Uterus (tissue), 2 donors: ENCODE data around the gene PRSS33.

Experiments used
- CTCF ChIP-seq, 4 experiments: fragments of 200-600 bp in 2 of 4; fragments of 450-650 bp in 2 of 4; sonication (generic) in 2 of 4; IDR thresholded peaks; one replicate each; pipeline ENCODE4 v1.5.1; 2016 to 2019; ENCODE audit warnings: antibody characterized with exemption in 4 of 4, mild to moderate bottlenecking in 2 of 4, moderate library complexity in 1 of 4
- POLR2A ChIP-seq, 2 donors: fragments of 450-650 bp; IDR thresholded peaks; one replicate each; pipeline ENCODE4 v1.6.1; 2016; ENCODE audit warnings: antibody characterized with exemption in 2 of 2, mild to moderate bottlenecking in 1 of 2, moderate library complexity in 1 of 2

DNA sequence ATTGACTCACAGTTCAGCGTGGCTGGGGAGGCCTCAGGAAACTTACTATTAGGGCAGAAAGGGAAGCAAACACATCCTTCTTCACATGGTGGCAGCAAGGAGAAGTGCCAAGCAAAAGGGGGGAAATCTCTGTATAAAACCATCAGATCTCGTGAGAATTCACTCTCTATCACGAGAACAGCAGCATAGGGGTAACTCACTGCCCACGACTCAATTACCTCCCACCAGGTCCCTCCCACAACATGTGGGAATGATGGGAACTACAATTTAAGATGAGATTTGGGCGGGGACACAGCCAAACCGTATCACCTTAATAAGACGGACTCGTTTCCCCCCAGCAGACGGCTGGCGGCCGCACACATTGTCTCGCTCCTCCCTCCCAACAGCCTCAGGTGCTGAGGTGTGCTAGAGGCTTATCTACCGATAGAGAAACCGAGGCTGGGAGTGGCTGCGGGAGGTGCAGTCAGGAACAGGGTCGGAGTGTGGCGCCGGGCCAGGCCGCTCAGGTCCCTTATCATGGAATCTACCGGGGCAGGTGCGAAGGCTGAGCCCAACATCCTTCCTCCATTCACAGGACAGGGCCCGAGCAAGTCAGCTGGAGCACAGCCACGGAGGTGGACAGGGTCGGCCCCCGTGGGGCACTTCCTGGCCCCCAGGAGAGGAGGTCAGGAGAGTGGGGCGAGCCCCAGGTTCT is 37.8 kb upstream of the PRSS33 start:
- TF ChIP-seq CTCF (IDR thresholded peaks at IDR 0.05) (no peak), POLR2A (IDR thresholded peaks at IDR 0.05) (no peak)
